A549 (cell line): Measurements from ENCODE around the gene FBXO24. TPM values are rescaled to one million over a fixed set of nuclear protein-coding genes. Genes with fewer than 3 reads are reported as not detected.
A peak's percentile ranks its signal among the peaks of the same experiment; 100 is the strongest.

ENCODE experiments used
- ATAC-seq, 2 experiments: fragments of 200-7000 bp in 1 of 2; fragments of >200 bp in 1 of 2; cut with Nextera tagmentation in 1 of 2; cut with Tn5 transposase in 1 of 2; 3 replicates each; pipeline versions ENCODE4 v1.8.0 to v1.9.1; 2018 to 2020; ENCODE audit warnings: mild to moderate bottlenecking in 1 of 2, moderate library complexity in 1 of 2
- CTCF ChIA-PET: fragments of 300-600 bp; sonication (Branson Sonifier 250); formaldehyde crosslinking; extraction: SDS; loops from one replicate; lab custom pipeline; 2021; ENCODE audit warnings: antibody characterized with exemption, inconsistent platforms; lab: Yijun Ruan, JAX
- POLR2A ChIA-PET: fragments of 350-600 bp; formaldehyde crosslinking; extraction: SDS; loops from one replicate; lab custom pipeline; 2021; ENCODE audit warnings: antibody characterized with exemption, inconsistent platforms; lab: Yijun Ruan, JAX
- DNase-seq, 2 experiments: peaks; one replicate each; pipeline versions ENCODE4 v3.0.0 to v3.0.0-alpha.2; 2011 to 2016; ENCODE audit warnings: low read depth in 1 of 2, low spot score in 1 of 2
- FAIRE-seq: peaks from 2 replicates; lab custom pipeline; 2011; peaks lifted over from hg19 to GRCh38; lab: Jason Lieb, UNC
- H3K27ac ChIP-seq, 2 experiments: fragments of >200 bp; sonication (Bioruptor Twin); formaldehyde crosslinking; 3 replicates each; pipeline ENCODE4 v1.5.1; 2016 to 2017
- H3K4me1 ChIP-seq: fragments of >200 bp; sonication (Bioruptor Twin); formaldehyde crosslinking; 3 replicates; pipeline ENCODE4 v1.6.1; 2016
- H3K4me2 ChIP-seq: fragments of >200 bp; sonication (Bioruptor Twin); formaldehyde crosslinking; 3 replicates; pipeline ENCODE4 v1.6.1; 2016
- H3K4me3 ChIP-seq: fragments of >200 bp; sonication (Bioruptor Twin); formaldehyde crosslinking; 3 replicates; pipeline ENCODE4 v1.5.1; 2016
- H3K9me3 ChIP-seq: fragments of >200 bp; sonication (Bioruptor Twin); formaldehyde crosslinking; 3 replicates; pipeline ENCODE4 v1.6.1; 2016
- ATOH8 ChIP-seq: fragments of 250-450 bp; sonication (Bioruptor Pico); IDR thresholded peaks from 2 replicates; pipeline ENCODE4 v1.5.0; 2020; ENCODE audit warnings: low read depth, mild to moderate bottlenecking, moderate library complexity
- CBX2 ChIP-seq: fragments of 200-600 bp; sonication (generic); IDR thresholded peaks from 2 replicates; pipeline ENCODE4 v1.6.1; 2016; ENCODE audit warnings: low read depth, mild to moderate bottlenecking, borderline replicate concordance
- FOSL2 ChIP-seq, 2 experiments: fragments of 450-650 bp in 1 of 2; fragments of >200 bp in 1 of 2; sonication (Bioruptor Twin) in 1 of 2; formaldehyde crosslinking; IDR thresholded peaks; 2 replicates each; pipeline versions ENCODE4 v1.5.0 to v1.6.1; 2016 to 2020; ENCODE audit warnings: mild to moderate bottlenecking in 1 of 2, moderate library complexity in 1 of 2
- HOXA7 ChIP-seq: fragments of 250-450 bp; sonication (Bioruptor Pico); IDR thresholded peaks from 2 replicates; pipeline ENCODE4 v1.5.0; 2020; ENCODE audit warnings: mild to moderate bottlenecking, moderate library complexity
- JUN ChIP-seq, 2 experiments: fragments of >200 bp; sonication (Bioruptor Twin); formaldehyde crosslinking; IDR thresholded peaks; 2 replicates in 1 of 2; 3 replicates in 1 of 2; pipeline ENCODE4 v1.6.1; 2016 to 2017
- NFE2L2 ChIP-seq: fragments of 150-350 bp; conservative IDR thresholded peaks from 2 replicates; pipeline ENCODE4 v1.6.1; 2014; ENCODE audit warnings: low read length
- NR3C1 ChIP-seq: fragments of >200 bp; sonication (Bioruptor Twin); formaldehyde crosslinking; IDR thresholded peaks from 3 replicates; pipeline ENCODE4 v1.6.1; 2017
- PHF8 ChIP-seq: fragments of 200-600 bp; sonication (generic); IDR thresholded peaks from 2 replicates; pipeline ENCODE4 v1.6.1; 2016; ENCODE audit warnings: low read depth, mild to moderate bottlenecking, antibody characterized with exemption, moderate library complexity, borderline replicate concordance
- POLR2A ChIP-seq: IDR thresholded peaks from 2 replicates; pipeline ENCODE4 v1.6.1; 2012; ENCODE audit warnings: mild to moderate bottlenecking, low read length
- RAD21 ChIP-seq, 2 experiments: fragments of >200 bp in 1 of 2; sonication (Bioruptor Twin) in 1 of 2; formaldehyde crosslinking in 1 of 2; IDR thresholded peaks in 1 of 2; conservative IDR thresholded peaks in 1 of 2; 2 replicates in 1 of 2; 3 replicates in 1 of 2; pipeline ENCODE4 v1.6.1; 2012 to 2018; ENCODE audit warnings: inconsistent platforms in 1 of 2
- RARB ChIP-seq: fragments of 250-450 bp; sonication (Bioruptor Pico); IDR thresholded peaks from 2 replicates; pipeline ENCODE4 v1.8.0; 2021; ENCODE audit warnings: mild to moderate bottlenecking, moderate library complexity
- RCOR1 ChIP-seq: fragments of 150-350 bp; IDR thresholded peaks from 2 replicates; pipeline ENCODE4 v1.6.1; 2014; ENCODE audit warnings: antibody characterized with exemption, low read length, low read depth
- RNF2 ChIP-seq: fragments of 200-600 bp; sonication (generic); IDR thresholded peaks from 2 replicates; pipeline ENCODE4 v1.6.1; 2016; ENCODE audit warnings: low read depth, mild to moderate bottlenecking, antibody characterized with exemption, moderate library complexity, borderline replicate concordance
- SMC3 ChIP-seq: fragments of >200 bp; sonication (Bioruptor Twin); formaldehyde crosslinking; IDR thresholded peaks from 3 replicates; pipeline ENCODE4 v1.6.1; 2018; ENCODE audit warnings: inconsistent platforms
- SREBF2 ChIP-seq: fragments of 450-650 bp; IDR thresholded peaks from 2 replicates; pipeline ENCODE4 v1.6.1; 2014; ENCODE audit warnings: mild to moderate bottlenecking, moderate library complexity
- TFCP2L1 ChIP-seq: fragments of 250-450 bp; sonication (Bioruptor Pico); IDR thresholded peaks from 2 replicates; pipeline ENCODE4 v1.5.0; 2021; ENCODE audit warnings: mild to moderate bottlenecking
- TP53 ChIP-seq: fragments of 250-450 bp; sonication (Bioruptor Pico); IDR thresholded peaks from 2 replicates; pipeline ENCODE4 v1.5.0; 2021; ENCODE audit warnings: mild to moderate bottlenecking, moderate library complexity
- ZNF302 ChIP-seq: fragments of 250-450 bp; sonication (Bioruptor Pico); IDR thresholded peaks from 2 replicates; pipeline ENCODE4 v1.9.0; 2021; ENCODE audit warnings: inconsistent platforms, mild to moderate bottlenecking, moderate library complexity
- WGBS: methylation state at CpG from one replicate; pipeline ENCODE4 v1.1.6; 2017; ENCODE audit errors: missing lambda C conversion rate; 5-methylcytosine and 5-hydroxymethylcytosine counted together
- polyA plus RNA-seq, 4 experiments: library from polyadenylated mRNA; depleted of rRNA in 3 of 4; stranded (reverse); fragments of >200 nt; fragmentation: RNase III in 1 of 4; extraction: RNeasy Plus Mini Kit Qiagen cat#74134 plus additional on column Dnase treatment in 1 of 4; gene quantifications; 2 replicates in 3 of 4; 3 replicates in 1 of 4; pipeline ENCODE4 v1.2.3, GENCODE V29; 2011 to 2017
- TF ChIP-seq, protein P1 (sequence below): fragments of >200 bp; sonication (Bioruptor Twin); formaldehyde crosslinking; IDR thresholded peaks from 3 replicates; pipeline ENCODE4 v1.5.1; 2016
- TF ChIP-seq, protein P2 (sequence below): fragments of 450-650 bp; IDR thresholded peaks from 2 replicates; pipeline ENCODE4 v1.6.1; 2014; ENCODE audit warnings: antibody characterized with exemption
- TF ChIP-seq, protein P3 (sequence below): IDR thresholded peaks from 2 replicates; pipeline ENCODE4 v1.6.1; 2012
- TF ChIP-seq, protein P4 (sequence below): IDR thresholded peaks from 2 replicates; pipeline ENCODE4 v1.6.1; 2012; ENCODE audit warnings: low read depth, borderline replicate concordance

FBXO24 gene
- polyA plus RNA-seq, 2 of the 4 experiments (the other 2 are of a cell fraction), result 0.19 to 0.52 TPM

- H3K4me2 ChIP-seq, result peak overlapping the region; percentile 100
- 12% methylated on average over 36 of the region's 70 CpGs for WGBS
- DNase-seq, result peak; percentile 78 to 90
- CTCF ChIA-PET, result interaction anchor here (0.7 to 4.8 kb wide), 16 partner anchors 10 to 153 kb away, joined by 3 to 32 read pairs (median 5); partner anchors contain the start of genes FBXO24, GIGYF1 and LRCH4
- H3K4me3 ChIP-seq, result peak overlapping the region; percentile 74
- TF ChIP-seq RNF2 (no peak), RAD21 (conservative IDR thresholded peaks at IDR 0.05 in 1 of 2, IDR thresholded peaks at IDR 0.05 in 1 of 2) (no peak; a peak in 3 of 5 replicates), NR3C1 (no peak), HOXA7 (CRISPR knock-in tag) (no peak), POLR2A (peak; percentile 33; the same call in 1 of the 2 replicates), SMC3 (peak; percentile 34; the same call in 2 of the 3 replicates), TP53 (CRISPR knock-in tag) (no peak), RARB (no peak), FOSL2 (IDR thresholded peaks at IDR 0.05) (no peak), FOSL2 (CRISPR knock-in tag; IDR thresholded peaks at IDR 0.05) (peak; percentile 3; the same call in 1 of the 2 replicates), PHF8 (peak; percentile 36; the same call in 1 of the 2 replicates)
- TF ChIP-seq, protein P1, sequence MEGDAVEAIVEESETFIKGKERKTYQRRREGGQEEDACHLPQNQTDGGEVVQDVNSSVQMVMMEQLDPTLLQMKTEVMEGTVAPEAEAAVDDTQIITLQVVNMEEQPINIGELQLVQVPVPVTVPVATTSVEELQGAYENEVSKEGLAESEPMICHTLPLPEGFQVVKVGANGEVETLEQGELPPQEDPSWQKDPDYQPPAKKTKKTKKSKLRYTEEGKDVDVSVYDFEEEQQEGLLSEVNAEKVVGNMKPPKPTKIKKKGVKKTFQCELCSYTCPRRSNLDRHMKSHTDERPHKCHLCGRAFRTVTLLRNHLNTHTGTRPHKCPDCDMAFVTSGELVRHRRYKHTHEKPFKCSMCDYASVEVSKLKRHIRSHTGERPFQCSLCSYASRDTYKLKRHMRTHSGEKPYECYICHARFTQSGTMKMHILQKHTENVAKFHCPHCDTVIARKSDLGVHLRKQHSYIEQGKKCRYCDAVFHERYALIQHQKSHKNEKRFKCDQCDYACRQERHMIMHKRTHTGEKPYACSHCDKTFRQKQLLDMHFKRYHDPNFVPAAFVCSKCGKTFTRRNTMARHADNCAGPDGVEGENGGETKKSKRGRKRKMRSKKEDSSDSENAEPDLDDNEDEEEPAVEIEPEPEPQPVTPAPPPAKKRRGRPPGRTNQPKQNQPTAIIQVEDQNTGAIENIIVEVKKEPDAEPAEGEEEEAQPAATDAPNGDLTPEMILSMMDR, result peak; percentile 53
- TF ChIP-seq, protein P2, sequence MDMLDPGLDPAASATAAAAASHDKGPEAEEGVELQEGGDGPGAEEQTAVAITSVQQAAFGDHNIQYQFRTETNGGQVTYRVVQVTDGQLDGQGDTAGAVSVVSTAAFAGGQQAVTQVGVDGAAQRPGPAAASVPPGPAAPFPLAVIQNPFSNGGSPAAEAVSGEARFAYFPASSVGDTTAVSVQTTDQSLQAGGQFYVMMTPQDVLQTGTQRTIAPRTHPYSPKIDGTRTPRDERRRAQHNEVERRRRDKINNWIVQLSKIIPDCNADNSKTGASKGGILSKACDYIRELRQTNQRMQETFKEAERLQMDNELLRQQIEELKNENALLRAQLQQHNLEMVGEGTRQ, result no peak
- TF ChIP-seq, all 56 proteins: peak for 5
- POLR2A ChIA-PET, result interaction anchor here (0.5 to 1.9 kb wide), 3 partner anchors 8 to 18 kb away, joined by 4 to 7 read pairs (median 5); partner anchors contain the start of genes FBXO24, LRCH4 and MOSPD3
- ATAC-seq, result peak; percentile 80 to 90
- Histone ChIP-seq H3K27ac (peak overlapping the region; percentile 84 to 86), H3K9me3 (no peaks in the 10 kb centered on the region), H3K4me1 (0 out of 3 replicates have a peak, but pooled peaks cover 8% of the 10 kb centered on the region)
- FAIRE-seq, result no peak
These were observed 18.2 kb downstream of the FBXO24 start for GRCh38 chr7:100604028-100604975.

DNA sequence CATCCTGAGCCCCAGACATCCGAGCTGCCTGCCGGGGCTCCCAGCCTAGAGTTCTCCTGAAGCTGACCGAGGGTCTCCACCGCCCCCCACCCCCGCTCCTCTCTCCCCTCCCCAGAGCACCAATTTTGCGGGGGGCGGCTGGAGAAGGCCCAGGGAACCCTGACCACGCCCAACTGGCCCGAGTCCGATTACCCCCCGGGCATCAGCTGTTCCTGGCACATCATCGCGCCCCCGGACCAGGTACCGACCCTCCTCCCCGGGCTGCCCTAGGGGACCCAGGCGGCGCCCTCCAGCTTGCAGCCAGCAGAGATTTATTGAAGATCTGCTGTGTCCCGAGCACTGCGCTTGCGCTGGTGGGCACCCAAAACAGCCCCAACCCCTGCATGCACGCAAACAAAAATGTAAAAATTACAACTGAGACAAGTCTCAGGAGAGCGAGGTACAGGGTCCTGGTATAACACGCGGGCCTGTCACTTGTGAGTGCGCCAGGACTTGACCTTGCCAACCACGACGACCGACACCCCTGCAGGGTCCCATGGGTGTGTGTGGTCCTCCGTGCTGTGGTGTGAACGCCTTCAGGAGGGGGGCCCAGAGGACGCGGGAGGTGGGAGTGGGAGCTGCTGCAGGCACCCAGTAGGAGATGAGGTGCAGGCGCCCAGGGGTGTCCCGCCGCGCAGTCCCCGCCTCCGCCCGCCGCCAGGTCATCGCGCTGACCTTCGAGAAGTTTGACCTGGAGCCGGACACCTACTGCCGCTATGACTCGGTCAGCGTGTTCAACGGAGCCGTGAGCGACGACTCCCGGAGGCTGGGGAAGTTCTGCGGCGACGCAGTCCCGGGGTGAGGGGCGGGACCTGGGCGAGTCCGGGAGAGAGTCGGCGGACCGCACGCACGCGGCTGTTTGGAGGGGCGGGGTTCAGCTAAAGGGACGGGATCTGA is 19.1 kb downstream of the FBXO24 start:
- POLR2A ChIA-PET, result interaction anchor here (0.8 to 1.6 kb wide), 2 partner anchors 19 to 68 kb away, joined by 3 to 7 read pairs; partner anchors contain the start of genes FBXO24 and LRCH4
- 4% methylated on average over 14 of the region's 68 CpGs for WGBS
- Histone ChIP-seq H3K9me3 (no peaks in the 10 kb centered on the region), H3K4me2 (peak overlapping the region; percentile 100), H3K27ac (peak overlapping the region; percentile 84 to 86), H3K4me1 (0 out of 3 replicates have a peak, but pooled peaks cover 8% of the 10 kb centered on the region), H3K4me3 (peak overlapping the region; percentile 74)
- FAIRE-seq, result no peak
- CTCF ChIA-PET, result interaction anchor here (0.7 to 4.8 kb wide), 13 partner anchors 9 to 140 kb away, joined by 3 to 32 read pairs (median 5); partner anchors contain the start of genes FBXO24, GIGYF1 and LRCH4
- peak; percentile 57 to 71 for ATAC-seq
- DNase-seq, result peak; percentile 48 to 74
- TF ChIP-seq NFE2L2 (no peak), CBX2 (no peak), TFCP2L1 (CRISPR knock-in tag) (no peak), NR3C1 (no peak), RCOR1 (no peak), POLR2A (0 out of 2 replicates have a peak, but pooled peaks have one; percentile 12), SREBF2 (no peak), ATOH8 (CRISPR knock-in tag) (no peak), JUN (IDR thresholded peaks at IDR 0.05) (no peak), RNF2 (no peak), ZNF302 (no peak)
- TF ChIP-seq, protein P3, sequence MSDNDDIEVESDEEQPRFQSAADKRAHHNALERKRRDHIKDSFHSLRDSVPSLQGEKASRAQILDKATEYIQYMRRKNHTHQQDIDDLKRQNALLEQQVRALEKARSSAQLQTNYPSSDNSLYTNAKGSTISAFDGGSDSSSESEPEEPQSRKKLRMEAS, result peak; percentile 77
- TF ChIP-seq, protein P4, sequence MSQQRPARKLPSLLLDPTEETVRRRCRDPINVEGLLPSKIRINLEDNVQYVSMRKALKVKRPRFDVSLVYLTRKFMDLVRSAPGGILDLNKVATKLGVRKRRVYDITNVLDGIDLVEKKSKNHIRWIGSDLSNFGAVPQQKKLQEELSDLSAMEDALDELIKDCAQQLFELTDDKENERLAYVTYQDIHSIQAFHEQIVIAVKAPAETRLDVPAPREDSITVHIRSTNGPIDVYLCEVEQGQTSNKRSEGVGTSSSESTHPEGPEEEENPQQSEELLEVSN, result peak; percentile 68; the same call in 1 of the 2 replicates
